Measurements from ENCODE around the gene ANK3. TPM values are rescaled to one million over a fixed set of nuclear protein-coding genes. Genes with fewer than 3 reads are reported as not detected.

The ANK3 gene
- polyA plus RNA-seq, 3 donors: not detected

DNA sequence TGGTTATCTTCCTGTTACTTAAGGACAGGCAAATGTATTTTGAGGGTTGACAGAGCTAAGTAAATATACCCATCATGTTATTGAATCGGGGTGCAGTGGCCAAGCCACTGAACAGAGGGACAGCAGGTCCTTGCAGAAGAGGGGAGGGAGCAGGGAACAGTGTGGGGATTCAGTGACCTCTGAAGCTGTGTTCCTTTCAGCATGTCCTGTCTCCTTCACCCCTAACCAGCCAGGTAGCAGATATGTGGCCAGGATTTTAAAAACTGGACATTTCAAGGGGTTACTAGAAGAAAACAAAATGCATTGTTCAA, 12.7 kb downstream of the ANK3 start:
- no peak for DNase-seq
- Histone ChIP-seq H3K4me2 (replicated peaks; ENCODE audit: extremely low read depth, low read length, poor library complexity, severe bottlenecking) (no peak overlapping the region), H3K4me1 (ENCODE audit: control insufficient read depth in 1 of 2, insufficient read depth in 2 of 2, low read length in 2 of 2) (peaks cover 0 to 6% of the 10 kb centered on the region in 2 donors), H3K9me3 (replicated peaks in 1 of 2; ENCODE audit: control insufficient read depth in 1 of 2, insufficient read depth in 1 of 2, low read length in 2 of 2) (no peaks in the 10 kb centered on the region), H3K4me3 (replicated peaks in 1 of 3; ENCODE audit: low read depth in 2 of 3, low read length in 3 of 3) (no peak overlapping the region), H3K27me3 (ENCODE audit: control insufficient read depth in 2 of 2, insufficient read depth in 2 of 2, low read length in 2 of 2) (no peaks in the 10 kb centered on the region), H4K20me1 (ENCODE audit: insufficient read depth, low read length) (no peaks in the 10 kb centered on the region), H3K79me2 (ENCODE audit: insufficient read depth, low read length) (no peaks in the 10 kb centered on the region), H2AFZ (ENCODE audit: insufficient read depth, low read depth, low read length, poor library complexity, severe bottlenecking) (no peak overlapping the region), H3K36me3 (replicated peaks in 1 of 2; ENCODE audit: control insufficient read depth in 1 of 2, insufficient read depth in 2 of 2, low read length in 2 of 2) (no peaks in the 10 kb centered on the region), H3K9ac (ENCODE audit: insufficient read depth, low read length, poor library complexity, severe bottlenecking) (no peak overlapping the region), H3K27ac (ENCODE audit: low read depth in 1 of 2, low read length in 2 of 2) (no peak overlapping the region)
- no peaks in the 10 kb centered on the region for H3K36me3 Mint-ChIP-seq
- no peak overlapping the region for H3K27ac Mint-ChIP-seq
- H3K27me3 Mint-ChIP-seq (ENCODE audit: low read depth in 3 of 3): peaks cover 0 to 2% (median 0%) of the 10 kb centered on the region in 3 donors
- intact Hi-C loops (cut with micrococcal nuclease): no loop called here
- H3K9me3 Mint-ChIP-seq: no peaks in the 10 kb centered on the region
- WGBS (ENCODE audit: insufficient coverage): no CpG with 5 or more reads among the region's 1 CpG
- no peak overlapping the region for H3K4me3 Mint-ChIP-seq
- H3K4me1 Mint-ChIP-seq: peaks cover 2% of the 10 kb centered on the region
- TF ChIP-seq, protein P1, sequence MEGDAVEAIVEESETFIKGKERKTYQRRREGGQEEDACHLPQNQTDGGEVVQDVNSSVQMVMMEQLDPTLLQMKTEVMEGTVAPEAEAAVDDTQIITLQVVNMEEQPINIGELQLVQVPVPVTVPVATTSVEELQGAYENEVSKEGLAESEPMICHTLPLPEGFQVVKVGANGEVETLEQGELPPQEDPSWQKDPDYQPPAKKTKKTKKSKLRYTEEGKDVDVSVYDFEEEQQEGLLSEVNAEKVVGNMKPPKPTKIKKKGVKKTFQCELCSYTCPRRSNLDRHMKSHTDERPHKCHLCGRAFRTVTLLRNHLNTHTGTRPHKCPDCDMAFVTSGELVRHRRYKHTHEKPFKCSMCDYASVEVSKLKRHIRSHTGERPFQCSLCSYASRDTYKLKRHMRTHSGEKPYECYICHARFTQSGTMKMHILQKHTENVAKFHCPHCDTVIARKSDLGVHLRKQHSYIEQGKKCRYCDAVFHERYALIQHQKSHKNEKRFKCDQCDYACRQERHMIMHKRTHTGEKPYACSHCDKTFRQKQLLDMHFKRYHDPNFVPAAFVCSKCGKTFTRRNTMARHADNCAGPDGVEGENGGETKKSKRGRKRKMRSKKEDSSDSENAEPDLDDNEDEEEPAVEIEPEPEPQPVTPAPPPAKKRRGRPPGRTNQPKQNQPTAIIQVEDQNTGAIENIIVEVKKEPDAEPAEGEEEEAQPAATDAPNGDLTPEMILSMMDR (IDR thresholded peaks at IDR 0.05): no peak

DNA sequence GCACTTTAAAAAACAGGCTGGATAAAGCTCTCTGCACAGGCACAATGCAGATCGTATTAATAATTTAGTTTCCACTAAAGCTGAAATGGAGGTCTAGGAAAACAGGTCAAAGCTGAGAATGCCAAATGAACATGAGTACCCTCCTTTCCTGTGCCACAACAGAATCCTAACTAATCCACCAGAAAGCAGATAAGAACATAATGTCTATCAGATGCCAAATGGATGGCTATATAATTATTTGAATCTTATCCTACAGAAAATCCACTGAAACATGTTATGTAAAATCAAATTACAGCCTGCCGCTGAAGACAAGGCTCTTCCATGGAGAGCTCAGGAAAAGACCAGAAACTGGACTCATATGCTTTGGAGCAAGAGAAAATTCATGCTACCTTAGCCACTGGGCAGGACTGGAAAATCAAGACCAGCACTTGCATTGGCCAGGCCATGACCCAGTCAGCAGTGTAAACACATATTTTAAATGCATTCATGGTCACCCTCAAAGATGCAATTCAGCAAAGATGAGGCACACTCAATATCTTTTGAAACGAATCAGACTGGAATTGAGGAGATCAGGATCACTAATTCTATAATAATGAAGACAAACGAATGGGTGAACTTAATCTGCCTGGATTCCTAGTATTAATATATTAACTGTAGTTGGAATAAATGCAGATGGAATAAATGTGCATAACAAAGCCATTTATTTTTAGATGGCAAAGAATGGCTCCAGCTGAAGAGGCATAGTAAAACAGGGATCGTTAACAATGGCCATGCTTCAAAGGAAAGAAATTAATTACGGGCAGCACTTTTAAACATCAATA, 13.2 kb downstream of the ANK3 start:
- Histone ChIP-seq H3K27ac (ENCODE audit: low read depth in 1 of 2, low read length in 2 of 2) (no peak overlapping the region), H3K4me2 (replicated peaks; ENCODE audit: extremely low read depth, low read length, poor library complexity, severe bottlenecking) (no peak overlapping the region), H2AFZ (ENCODE audit: insufficient read depth, low read depth, low read length, poor library complexity, severe bottlenecking) (no peak overlapping the region), H4K20me1 (ENCODE audit: insufficient read depth, low read length) (no peaks in the 10 kb centered on the region), H3K27me3 (ENCODE audit: control insufficient read depth in 2 of 2, insufficient read depth in 2 of 2, low read length in 2 of 2) (no peaks in the 10 kb centered on the region), H3K79me2 (ENCODE audit: insufficient read depth, low read length) (no peaks in the 10 kb centered on the region), H3K9ac (ENCODE audit: insufficient read depth, low read length, poor library complexity, severe bottlenecking) (no peak overlapping the region), H3K36me3 (replicated peaks in 1 of 2; ENCODE audit: control insufficient read depth in 1 of 2, insufficient read depth in 2 of 2, low read length in 2 of 2) (no peaks in the 10 kb centered on the region), H3K9me3 (replicated peaks in 1 of 2; ENCODE audit: control insufficient read depth in 1 of 2, insufficient read depth in 1 of 2, low read length in 2 of 2) (no peaks in the 10 kb centered on the region), H3K4me3 (replicated peaks in 1 of 3; ENCODE audit: low read depth in 2 of 3, low read length in 3 of 3) (no peak overlapping the region), H3K4me1 (ENCODE audit: control insufficient read depth in 1 of 2, insufficient read depth in 2 of 2, low read length in 2 of 2) (peaks cover 0 to 6% of the 10 kb centered on the region in 2 donors)
- 45% methylated on average over 1 of the region's 6 CpGs for WGBS (ENCODE audit: insufficient coverage)
- Mint-ChIP-seq H3K27ac (no peak overlapping the region), H3K4me1 (peaks cover 2% of the 10 kb centered on the region), H3K9me3 (no peaks in the 10 kb centered on the region), H3K36me3 (no peaks in the 10 kb centered on the region), H3K4me3 (no peak overlapping the region), H3K27me3 (ENCODE audit: low read depth in 3 of 3) (peaks cover 0 to 2% (median 0%) of the 10 kb centered on the region in 3 donors)
- TF ChIP-seq, protein P1 (IDR thresholded peaks at IDR 0.05): no peak
- intact Hi-C loops (cut with micrococcal nuclease): no loop called here
- DNase-seq: no peak

All from CD14-positive monocyte (primary cell).